HepG2 (cell line): ENCODE results near the gene SLC50A1. TPM values are rescaled to one million over a fixed set of nuclear protein-coding genes. Genes with fewer than 3 reads are reported as not detected.

Experiments used
- EZH2 ChIP-seq: conservative IDR thresholded peaks from 2 replicates; pipeline ENCODE4 v1.6.1; 2012; ENCODE audit warnings: mild to moderate bottlenecking, low read depth, low read length, moderate library complexity
- FOXO4 ChIP-seq: sonication (generic); formaldehyde crosslinking; conservative IDR thresholded peaks from 2 replicates; pipeline ENCODE4 v1.8.1; 2023; ENCODE audit warnings: missing genetic modification reagents
- HNRNPLL ChIP-seq: fragments of 200-400 bp; formaldehyde crosslinking; IDR thresholded peaks from 2 replicates; pipeline ENCODE4 v1.6.1; 2017; ENCODE audit warnings: mild to moderate bottlenecking, low read depth, low read length; ENCODE audit not compliant: poor library complexity, severe bottlenecking
- KLF12 ChIP-seq: sonication (generic); formaldehyde crosslinking; IDR thresholded peaks from 2 replicates; pipeline ENCODE4 v1.4.0; 2020; ENCODE audit warnings: missing genetic modification reagents, borderline replicate concordance
- KMT2B ChIP-seq: IDR thresholded peaks from 2 replicates; pipeline ENCODE4 v1.6.1; 2016; ENCODE audit warnings: missing genetic modification reagents, missing compliant biosample characterization
- MAX ChIP-seq: IDR thresholded peaks from 2 replicates; pipeline ENCODE4 v1.6.1; 2012; ENCODE audit warnings: inconsistent platforms
- MXD1 ChIP-seq: sonication (generic); formaldehyde crosslinking; IDR thresholded peaks from 2 replicates; pipeline ENCODE4 v1.4.0; 2020; ENCODE audit warnings: mild to moderate bottlenecking, missing genetic modification reagents
- NFE2L2 ChIP-seq: fragments of 150-350 bp; IDR thresholded peaks from 2 replicates; pipeline ENCODE4 v1.6.1; 2014; ENCODE audit warnings: low read length
- NFKB2 ChIP-seq: sonication (generic); formaldehyde crosslinking; IDR thresholded peaks from 2 replicates; pipeline ENCODE4 v1.4.0; 2020; ENCODE audit warnings: missing genetic modification reagents, borderline replicate concordance
- NONO ChIP-seq, 2 experiments: fragments of 450-650 bp in 1 of 2; sonication (generic) in 1 of 2; formaldehyde crosslinking in 1 of 2; IDR thresholded peaks in 1 of 2; conservative IDR thresholded peaks in 1 of 2; 2 replicates each; pipeline versions ENCODE4 v1.6.1 to v1.8.0; 2017 to 2022; ENCODE audit warnings: mild to moderate bottlenecking in 1 of 2, missing genetic modification reagents in 1 of 2, moderate library complexity in 1 of 2
- RAD21 ChIP-seq: fragments of 450-650 bp; formaldehyde crosslinking; IDR thresholded peaks from 2 replicates; pipeline ENCODE4 v1.5.0; 2020; ENCODE audit warnings: mild to moderate bottlenecking
- RBFOX2 ChIP-seq: fragments of 200-400 bp; formaldehyde crosslinking; IDR thresholded peaks from 2 replicates; pipeline ENCODE4 v1.6.1; 2017; ENCODE audit warnings: low read depth, mild to moderate bottlenecking, low read length
- RCOR2 ChIP-seq: IDR thresholded peaks from 2 replicates; pipeline ENCODE4 v1.6.1; 2016; ENCODE audit warnings: missing biosample characterization, missing genetic modification reagents
- ZBTB25 ChIP-seq: IDR thresholded peaks from 2 replicates; pipeline ENCODE4 v1.6.1; 2018; ENCODE audit warnings: missing genetic modification reagents
- ZNF256 ChIP-seq: sonication (generic); formaldehyde crosslinking; conservative IDR thresholded peaks from 2 replicates; pipeline ENCODE4 v1.4.0; 2020; ENCODE audit warnings: missing genetic modification reagents
- ZNF703 ChIP-seq: sonication (generic); formaldehyde crosslinking; IDR thresholded peaks from 2 replicates; pipeline ENCODE4 v1.5.1; 2020; ENCODE audit warnings: missing genetic modification reagents, mild to moderate bottlenecking, moderate library complexity, borderline replicate concordance
- ZNF720 ChIP-seq: sonication (generic); formaldehyde crosslinking; IDR thresholded peaks from 2 replicates; pipeline ENCODE4 v1.4.0; 2020; ENCODE audit warnings: missing genetic modification reagents
- ZNF792 ChIP-seq: IDR thresholded peaks from 2 replicates; pipeline ENCODE4 v1.6.1; 2016
- ZSCAN12 ChIP-seq: sonication (generic); formaldehyde crosslinking; IDR thresholded peaks from 2 replicates; pipeline ENCODE4 v1.9.0; 2021; ENCODE audit warnings: mild to moderate bottlenecking, missing genetic modification reagents
- ZSCAN21 ChIP-seq: sonication (generic); formaldehyde crosslinking; IDR thresholded peaks from 2 replicates; pipeline ENCODE4 v1.8.0; 2022; ENCODE audit warnings: mild to moderate bottlenecking, missing genetic modification reagents, moderate library complexity, borderline replicate concordance
- ZSCAN25 ChIP-seq: sonication (generic); formaldehyde crosslinking; IDR thresholded peaks from 2 replicates; pipeline ENCODE4 v1.8.0; 2022; ENCODE audit warnings: mild to moderate bottlenecking, missing genetic modification reagents
- polyA plus RNA-seq, 8 experiments: library from polyadenylated mRNA; depleted of rRNA in 3 of 8; stranded (reverse) in 7 of 8; unstranded in 1 of 8; fragments of >200 nt; fragmentation: Illumina TruSeq in 4 of 8; extraction: Trizol in 4 of 8; gene quantifications; 2 replicates each; pipeline versions ENCODE4 v1.2.1 to v1.2.3, GENCODE V29; 2011 to 2016; ENCODE audit warnings: low read depth in 4 of 8, missing spikeins in 1 of 8, mixed read lengths in 1 of 8; ENCODE audit not compliant: insufficient read depth in 1 of 8
- total RNA-seq, 5 experiments: library from RNA; depleted of rRNA; stranded (reverse); fragments of >200 nt; fragmentation: Illumina TruSeq; extraction: Trizol; gene quantifications; 2 replicates each; pipeline ENCODE4 v1.2.3, GENCODE V29; 2016; ENCODE audit warnings: low read depth in 1 of 5
- TF ChIP-seq, protein P1 (sequence below): sonication (generic); formaldehyde crosslinking; conservative IDR thresholded peaks from 2 replicates; pipeline ENCODE4 v1.4.0; 2020; ENCODE audit warnings: missing genetic modification reagents
- TF ChIP-seq, protein P2 (sequence below): sonication (generic); formaldehyde crosslinking; conservative IDR thresholded peaks from 2 replicates; pipeline ENCODE4 v1.8.0; 2022; ENCODE audit warnings: missing genetic modification reagents

SLC50A1 gene
- total and polyA plus RNA-seq, 2 of the 13 experiments (the other 11 are each of a cell fraction or from before 2014, with no cell fraction given), result 22.5 to 46.8 TPM

DNA sequence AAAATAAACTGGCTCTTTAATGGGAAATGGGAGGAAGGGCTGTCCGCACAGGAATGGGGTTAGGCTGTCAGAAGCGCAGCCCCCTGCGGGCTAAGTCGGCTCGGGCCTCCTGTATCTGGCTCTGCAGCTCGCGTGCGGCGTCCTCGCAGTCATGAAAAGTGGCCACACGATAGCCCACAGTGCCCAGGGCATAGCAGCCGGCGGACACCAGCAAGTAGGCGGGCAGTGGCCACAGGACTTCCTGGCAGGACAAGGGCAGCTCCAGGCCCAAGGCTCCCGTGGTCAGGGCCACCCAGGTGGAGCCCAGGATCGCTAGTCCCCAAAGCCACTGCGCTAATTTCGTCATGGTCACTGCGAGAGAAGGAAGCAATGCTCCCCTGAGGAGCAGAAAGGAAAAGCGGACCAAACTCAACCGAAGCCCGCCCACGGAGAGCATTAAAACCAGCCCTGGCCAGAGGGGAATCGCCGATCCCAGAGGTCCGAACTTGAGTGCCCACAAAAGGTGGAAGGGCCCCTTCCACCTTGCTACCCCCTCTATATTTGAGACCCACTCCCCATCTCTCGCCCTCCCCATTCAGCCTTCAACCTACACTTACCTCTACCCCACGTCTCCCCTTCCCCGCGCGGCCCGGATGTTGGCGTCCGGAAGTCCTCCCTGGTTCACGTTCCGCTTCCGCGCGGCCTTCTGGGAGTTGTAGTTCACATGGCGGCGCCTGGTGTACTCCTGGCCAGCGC, 4.4 kb downstream of the SLC50A1 start, which contains the start of gene DPM3 (continued):
- TF ChIP-seq RBFOX2 (peak; percentile 84), RAD21 (CRISPR knock-in tag) (no peak), ZNF720 (CRISPR knock-in tag) (no peak), ZBTB25 (CRISPR knock-in tag) (no peak; the same call in 1 of the 2 replicates), MXD1 (CRISPR knock-in tag) (0 out of 2 replicates have a peak, but pooled peaks have one; percentile 50), FOXO4 (CRISPR knock-in tag) (no peak), MAX (peak; percentile 36), KLF12 (CRISPR knock-in tag) (peak; percentile 71; the same call in 1 of the 2 replicates), NONO (IDR thresholded peaks at IDR 0.05) (no peak), NONO (CRISPR knock-in tag; conservative IDR thresholded peaks at IDR 0.05) (peak; percentile 84), NFE2L2 (no peak), ZSCAN12 (CRISPR knock-in tag) (no peak), ZNF256 (CRISPR knock-in tag) (no peak), NFKB2 (CRISPR knock-in tag) (no peak; the same call in 1 of the 2 replicates), EZH2 (no peak), ZNF703 (CRISPR knock-in tag) (no peak), KMT2B (CRISPR knock-in tag) (peak; percentile 79), ZSCAN21 (CRISPR knock-in tag) (peak; percentile 51; the same call in 1 of the 2 replicates), ZSCAN25 (CRISPR knock-in tag) (0 out of 2 replicates have a peak, but pooled peaks have one; percentile 28), HNRNPLL (peak; percentile 29), RCOR2 (CRISPR knock-in tag) (no peak), ZNF792 (no peak; the same call in 1 of the 2 replicates)
- TF ChIP-seq, protein P1, sequence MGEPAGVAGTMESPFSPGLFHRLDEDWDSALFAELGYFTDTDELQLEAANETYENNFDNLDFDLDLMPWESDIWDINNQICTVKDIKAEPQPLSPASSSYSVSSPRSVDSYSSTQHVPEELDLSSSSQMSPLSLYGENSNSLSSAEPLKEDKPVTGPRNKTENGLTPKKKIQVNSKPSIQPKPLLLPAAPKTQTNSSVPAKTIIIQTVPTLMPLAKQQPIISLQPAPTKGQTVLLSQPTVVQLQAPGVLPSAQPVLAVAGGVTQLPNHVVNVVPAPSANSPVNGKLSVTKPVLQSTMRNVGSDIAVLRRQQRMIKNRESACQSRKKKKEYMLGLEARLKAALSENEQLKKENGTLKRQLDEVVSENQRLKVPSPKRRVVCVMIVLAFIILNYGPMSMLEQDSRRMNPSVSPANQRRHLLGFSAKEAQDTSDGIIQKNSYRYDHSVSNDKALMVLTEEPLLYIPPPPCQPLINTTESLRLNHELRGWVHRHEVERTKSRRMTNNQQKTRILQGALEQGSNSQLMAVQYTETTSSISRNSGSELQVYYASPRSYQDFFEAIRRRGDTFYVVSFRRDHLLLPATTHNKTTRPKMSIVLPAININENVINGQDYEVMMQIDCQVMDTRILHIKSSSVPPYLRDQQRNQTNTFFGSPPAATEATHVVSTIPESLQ (CRISPR knock-in tag), result 0 out of 2 replicates have a peak, but pooled peaks have one; percentile 22
- TF ChIP-seq, protein P2, sequence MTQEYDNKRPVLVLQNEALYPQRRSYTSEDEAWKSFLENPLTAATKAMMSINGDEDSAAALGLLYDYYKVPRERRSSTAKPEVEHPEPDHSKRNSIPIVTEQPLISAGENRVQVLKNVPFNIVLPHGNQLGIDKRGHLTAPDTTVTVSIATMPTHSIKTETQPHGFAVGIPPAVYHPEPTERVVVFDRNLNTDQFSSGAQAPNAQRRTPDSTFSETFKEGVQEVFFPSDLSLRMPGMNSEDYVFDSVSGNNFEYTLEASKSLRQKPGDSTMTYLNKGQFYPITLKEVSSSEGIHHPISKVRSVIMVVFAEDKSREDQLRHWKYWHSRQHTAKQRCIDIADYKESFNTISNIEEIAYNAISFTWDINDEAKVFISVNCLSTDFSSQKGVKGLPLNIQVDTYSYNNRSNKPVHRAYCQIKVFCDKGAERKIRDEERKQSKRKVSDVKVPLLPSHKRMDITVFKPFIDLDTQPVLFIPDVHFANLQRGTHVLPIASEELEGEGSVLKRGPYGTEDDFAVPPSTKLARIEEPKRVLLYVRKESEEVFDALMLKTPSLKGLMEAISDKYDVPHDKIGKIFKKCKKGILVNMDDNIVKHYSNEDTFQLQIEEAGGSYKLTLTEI (CRISPR knock-in tag), result no peak
